ENCODE measurements around the gene SULT1B1.
"Not testable (repeated sequence)": the region's sequence is repeated elsewhere in the genome, so short reads cannot be mapped to it uniquely, and the experiment has no call there.

Gene SULT1B1

GRCh38 chr4:69782651-69783310 is 22.4 kb upstream of the SULT1B1 start:
- Histone ChIP-seq H3K4me3 (no peak overlapping the region), H3K27ac (no peak overlapping the region)
- no peak for TF ChIP-seq CTCF (IDR thresholded peaks at IDR 0.05)
- DNase-seq (ENCODE audit: low spot score): no peak

DNA sequence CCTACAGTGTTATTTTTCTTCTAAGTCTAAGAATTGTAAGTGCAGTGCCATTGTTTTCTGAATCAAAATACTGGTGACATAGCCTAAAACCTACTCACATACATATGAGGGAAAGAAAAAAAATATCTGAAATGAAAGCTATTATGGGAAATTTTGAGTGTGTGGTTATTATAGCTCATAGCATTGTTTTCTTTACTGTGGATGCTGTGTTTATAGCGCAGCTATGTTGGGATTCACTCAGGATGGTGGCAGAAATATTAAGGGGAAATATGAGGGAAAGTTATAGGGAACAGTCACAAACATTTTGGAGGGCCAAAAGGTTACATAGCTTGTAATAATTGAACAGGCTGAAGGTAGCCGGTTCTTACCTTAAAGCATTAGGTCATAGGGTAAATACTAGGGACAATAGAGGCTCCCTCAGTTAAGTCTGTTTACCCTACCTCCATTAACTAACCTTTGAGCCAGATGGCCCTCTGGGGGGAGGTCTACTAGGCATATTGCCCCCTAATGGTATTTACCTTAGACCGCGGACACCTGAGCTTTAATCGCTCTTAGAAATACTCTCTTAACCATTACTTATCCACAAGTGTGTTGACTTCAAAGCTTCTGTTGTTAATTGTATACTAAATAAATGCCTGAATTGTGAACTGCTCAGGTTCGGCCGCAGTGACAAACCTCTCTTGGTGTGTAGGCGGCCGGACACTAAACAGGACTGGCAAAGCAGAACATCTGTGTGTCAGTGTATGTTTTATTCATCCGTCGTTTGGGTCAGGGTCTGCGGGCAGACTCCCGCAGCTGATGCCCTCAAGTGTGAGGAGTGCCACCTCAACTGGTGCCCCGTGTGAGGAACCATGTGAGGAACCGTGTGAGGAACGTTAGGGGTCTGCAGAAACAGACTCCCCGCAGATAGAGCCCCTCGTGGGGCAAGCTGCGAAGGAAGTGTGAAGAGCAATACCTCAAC is 21.3 kb upstream of the SULT1B1 start:
- Histone ChIP-seq H3K4me3 (no peak overlapping the region), H3K27ac (no peak overlapping the region)
- TF ChIP-seq CTCF (IDR thresholded peaks at IDR 0.05): no peak
- no peak for DNase-seq (ENCODE audit: low spot score)

DNA sequence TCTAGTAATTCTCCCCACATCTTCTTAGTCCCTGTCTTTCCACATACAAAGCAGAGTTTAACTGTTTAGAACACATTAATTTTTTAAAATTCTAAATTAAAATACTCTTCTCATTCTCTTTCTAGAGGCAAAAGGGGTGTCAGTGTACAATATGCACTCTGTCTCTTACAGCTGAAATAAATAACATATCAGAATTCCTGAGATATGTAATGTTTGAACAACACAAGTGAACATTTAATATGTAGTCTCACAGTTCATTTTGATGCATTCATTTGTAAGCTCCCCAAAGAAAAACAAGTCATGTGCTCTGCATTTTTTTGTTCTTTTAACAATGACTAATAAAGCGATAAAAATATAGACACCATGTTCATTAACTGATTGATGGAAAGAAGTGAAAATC is 19.7 kb upstream of the SULT1B1 start:
- Histone ChIP-seq H3K27ac (no peak overlapping the region), H3K4me3 (no peak overlapping the region)
- no peak for TF ChIP-seq CTCF (IDR thresholded peaks at IDR 0.05)
- no peak for DNase-seq (ENCODE audit: low spot score)

DNA sequence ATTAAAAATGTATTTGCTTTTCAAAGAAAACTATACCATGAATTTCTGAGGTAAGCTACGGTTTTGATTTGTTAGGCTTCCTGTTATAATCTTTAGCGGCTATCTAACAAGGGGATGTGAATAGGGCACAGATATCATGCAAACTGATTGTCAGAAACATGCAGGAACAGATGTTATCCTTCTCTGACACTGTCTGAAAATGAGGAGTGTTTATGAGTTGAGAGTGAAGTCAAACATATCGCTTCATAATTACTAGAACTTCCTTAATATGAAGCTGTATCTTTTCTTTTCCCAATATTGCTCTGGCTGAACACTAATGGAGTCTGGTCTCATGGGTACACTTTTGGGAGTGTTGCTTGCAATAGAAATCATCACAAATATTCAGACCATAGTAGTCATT is 16.3 kb upstream of the SULT1B1 start:
- no peak overlapping the region for H3K27ac ChIP-seq
- TF ChIP-seq CTCF (IDR thresholded peaks at IDR 0.05): no peak
- DNase-seq (ENCODE audit: low spot score): no peak
- H3K4me3 ChIP-seq: no peak overlapping the region

GRCh38 chr4:69775321-69775867 is 15.0 kb upstream of the SULT1B1 start:
- no peak for TF ChIP-seq CTCF (IDR thresholded peaks at IDR 0.05)
- H3K27ac ChIP-seq: no peak overlapping the region
- H3K4me3 ChIP-seq: no peak overlapping the region
- DNase-seq (ENCODE audit: low spot score): no peak

DNA sequence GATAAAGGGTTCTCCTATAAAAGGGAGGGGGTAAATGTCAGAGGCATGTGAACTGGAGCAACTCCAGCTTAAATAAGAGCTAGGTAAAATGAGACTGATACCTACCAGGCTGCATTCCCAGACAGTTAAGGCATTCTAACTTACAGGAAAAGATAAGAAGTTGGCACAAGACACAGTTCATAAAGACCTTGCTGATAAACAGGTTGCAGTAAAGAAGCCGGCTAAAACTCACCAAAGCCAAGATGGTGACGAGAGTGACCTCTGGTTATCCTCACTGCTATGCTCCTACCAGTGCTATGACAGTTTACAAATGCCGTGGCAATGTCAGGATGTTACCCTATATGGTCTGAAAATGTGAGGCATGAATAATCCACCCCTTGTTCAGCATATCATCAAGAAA is 13.1 kb upstream of the SULT1B1 start:
- no peak for DNase-seq (ENCODE audit: low spot score)
- no peak overlapping the region for H3K27ac ChIP-seq
- TF ChIP-seq CTCF (IDR thresholded peaks at IDR 0.05): no peak
- no peak overlapping the region for H3K4me3 ChIP-seq

GRCh38 chr4:69768554-69768953 is 8.1 kb upstream of the SULT1B1 start:
- not testable (repeated sequence) for H3K27ac ChIP-seq; H3K4me3 ChIP-seq; DNase-seq (ENCODE audit: low spot score)

Measured in coronary artery (tissue), 2 donors.